MM.1S (cell line): ENCODE results near the gene PRRC1.

Experiments used
- DNase-seq: peaks from one replicate; pipeline ENCODE4 v3.0.0-alpha.2; 2015
- H2AFZ ChIP-seq: fragments of 300-600 bp; sonication (generic); 2 replicates; pipeline ENCODE4 v1.6.0; 2016; ENCODE audit warnings: antibody characterized with exemption, low read length
- H3F3A ChIP-seq: fragments of 300-600 bp; sonication (generic); 2 replicates; pipeline ENCODE4 v1.6.1; 2016; ENCODE audit warnings: mild to moderate bottlenecking, antibody characterized with exemption, low read length, moderate library complexity, mixed read lengths; ENCODE audit not compliant: insufficient read depth
- H3K27ac ChIP-seq: fragments of 300-600 bp; sonication (generic); 2 replicates; pipeline ENCODE4 v1.5.1; 2016; ENCODE audit warnings: mild to moderate bottlenecking, low read length
- H3K27me3 ChIP-seq: fragments of 300-600 bp; sonication (generic); replicated peaks from 2 replicates; pipeline ENCODE4 v1.6.0; 2016; ENCODE audit warnings: low read length; ENCODE audit not compliant: insufficient read depth
- H3K36me3 ChIP-seq: fragments of 300-600 bp; sonication (generic); replicated peaks from 2 replicates; pipeline ENCODE4 v1.6.1; 2016; ENCODE audit warnings: mild to moderate bottlenecking, low read length, mixed read lengths; ENCODE audit not compliant: insufficient read depth
- H3K4me1 ChIP-seq: fragments of 300-600 bp; sonication (generic); 2 replicates; pipeline ENCODE4 v1.6.1; 2016; ENCODE audit warnings: low read length, mixed read lengths
- H3K4me2 ChIP-seq: fragments of 300-600 bp; sonication (generic); 2 replicates; pipeline ENCODE4 v1.6.0; 2016; ENCODE audit warnings: low read depth, low read length
- H3K4me3 ChIP-seq: fragments of 300-600 bp; sonication (generic); 2 replicates; pipeline ENCODE4 v1.5.1; 2016; ENCODE audit warnings: low read length, mixed read lengths
- H3K79me2 ChIP-seq: fragments of 300-600 bp; sonication (generic); 2 replicates; pipeline ENCODE4 v1.6.1; 2016; ENCODE audit warnings: mixed run types, low read length, mixed read lengths
- H3K9ac ChIP-seq: fragments of 300-600 bp; sonication (generic); 2 replicates; pipeline ENCODE4 v1.6.1; 2016; ENCODE audit warnings: low read length, mixed read lengths
- H3K9me2 ChIP-seq: fragments of 300-600 bp; sonication (generic); replicated peaks from 2 replicates; pipeline ENCODE4 v1.6.1; 2016; ENCODE audit warnings: mild to moderate bottlenecking, low read length, mixed read lengths; ENCODE audit not compliant: insufficient read depth
- H3K9me3 ChIP-seq: fragments of 300-600 bp; sonication (generic); replicated peaks from 2 replicates; pipeline ENCODE4 v1.6.1; 2016; ENCODE audit warnings: mild to moderate bottlenecking, low read length, mixed read lengths; ENCODE audit not compliant: insufficient read depth
- H4K20me1 ChIP-seq: fragments of 300-600 bp; sonication (generic); 2 replicates; pipeline ENCODE4 v1.6.1; 2016; ENCODE audit warnings: mild to moderate bottlenecking, low read length, moderate library complexity, mixed read lengths; ENCODE audit not compliant: insufficient read depth
- EZH2 ChIP-seq: fragments of 300-600 bp; sonication (generic); optimal IDR thresholded peaks from 2 replicates; pipeline ENCODE3; 2017; ENCODE audit warnings: low read depth, mild to moderate bottlenecking, antibody characterized with exemption, low read length, mixed read lengths
- EZH2phosphoT487 ChIP-seq: fragments of 300-600 bp; sonication (generic); IDR thresholded peaks from 2 replicates; pipeline ENCODE4 v1.6.1; 2018; ENCODE audit warnings: antibody characterized with exemption, low read length
- TF ChIP-seq, protein P1 (sequence below): fragments of 300-600 bp; sonication (generic); IDR thresholded peaks from 2 replicates; pipeline ENCODE4 v1.5.1; 2016; ENCODE audit warnings: antibody characterized with exemption, low read length, mixed read lengths

Gene PRRC1

DNA sequence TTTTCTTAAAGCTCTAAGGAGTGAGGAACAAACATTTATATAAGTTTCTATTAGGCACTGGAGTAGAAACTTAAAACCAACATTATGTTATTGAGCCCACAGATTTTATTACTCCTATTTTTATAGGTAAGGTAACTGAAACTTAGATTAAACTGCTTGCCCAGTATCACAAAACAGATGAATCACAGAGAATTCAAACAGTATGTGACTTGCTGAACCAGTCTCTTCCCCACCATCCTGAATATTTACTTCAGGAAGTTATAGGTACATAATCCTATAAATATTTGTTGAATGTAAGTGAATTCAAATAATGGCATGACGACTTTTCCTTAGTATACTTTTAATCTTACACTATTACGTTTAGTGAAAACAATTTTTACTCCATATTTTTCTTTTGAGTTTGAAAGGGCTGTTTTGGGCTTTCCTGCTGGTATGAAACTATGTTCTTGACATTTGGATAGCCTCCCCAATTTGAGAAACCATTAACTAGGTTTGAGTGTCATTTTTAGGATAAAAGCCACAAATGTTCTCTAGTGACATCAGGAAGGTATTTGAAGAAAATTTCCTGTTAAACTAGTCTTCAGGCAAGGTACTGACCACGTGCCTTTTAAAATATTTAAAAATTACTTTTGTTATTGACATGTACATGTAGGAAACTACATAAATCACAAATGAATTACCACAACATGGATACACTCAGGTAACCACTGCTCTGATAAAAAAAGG, 39.3 kb downstream of the PRRC1 start:
- Histone ChIP-seq H3K4me1 (peaks cover 45% of the 10 kb centered on the region), H2AFZ (no peak overlapping the region), H4K20me1 (no peaks in the 10 kb centered on the region), H3K79me2 (no peaks in the 10 kb centered on the region), H3K9me3 (no peaks in the 10 kb centered on the region), H3K4me3 (no peak overlapping the region), H3K9me2 (no peaks in the 10 kb centered on the region), H3K9ac (no peak overlapping the region), H3F3A (peaks cover 12% of the 10 kb centered on the region; the same call in 1 of the 2 replicates), H3K27me3 (no peaks in the 10 kb centered on the region), H3K36me3 (no peaks in the 10 kb centered on the region; the same call in 1 of the 2 replicates), H3K4me2 (no peak overlapping the region), H3K27ac (no peak overlapping the region)
- no peak for TF ChIP-seq EZH2phosphoT487
- TF ChIP-seq, protein P1, sequence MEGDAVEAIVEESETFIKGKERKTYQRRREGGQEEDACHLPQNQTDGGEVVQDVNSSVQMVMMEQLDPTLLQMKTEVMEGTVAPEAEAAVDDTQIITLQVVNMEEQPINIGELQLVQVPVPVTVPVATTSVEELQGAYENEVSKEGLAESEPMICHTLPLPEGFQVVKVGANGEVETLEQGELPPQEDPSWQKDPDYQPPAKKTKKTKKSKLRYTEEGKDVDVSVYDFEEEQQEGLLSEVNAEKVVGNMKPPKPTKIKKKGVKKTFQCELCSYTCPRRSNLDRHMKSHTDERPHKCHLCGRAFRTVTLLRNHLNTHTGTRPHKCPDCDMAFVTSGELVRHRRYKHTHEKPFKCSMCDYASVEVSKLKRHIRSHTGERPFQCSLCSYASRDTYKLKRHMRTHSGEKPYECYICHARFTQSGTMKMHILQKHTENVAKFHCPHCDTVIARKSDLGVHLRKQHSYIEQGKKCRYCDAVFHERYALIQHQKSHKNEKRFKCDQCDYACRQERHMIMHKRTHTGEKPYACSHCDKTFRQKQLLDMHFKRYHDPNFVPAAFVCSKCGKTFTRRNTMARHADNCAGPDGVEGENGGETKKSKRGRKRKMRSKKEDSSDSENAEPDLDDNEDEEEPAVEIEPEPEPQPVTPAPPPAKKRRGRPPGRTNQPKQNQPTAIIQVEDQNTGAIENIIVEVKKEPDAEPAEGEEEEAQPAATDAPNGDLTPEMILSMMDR = no peak
- TF ChIP-seq EZH2 = no peak
- no peak for DNase-seq

DNA sequence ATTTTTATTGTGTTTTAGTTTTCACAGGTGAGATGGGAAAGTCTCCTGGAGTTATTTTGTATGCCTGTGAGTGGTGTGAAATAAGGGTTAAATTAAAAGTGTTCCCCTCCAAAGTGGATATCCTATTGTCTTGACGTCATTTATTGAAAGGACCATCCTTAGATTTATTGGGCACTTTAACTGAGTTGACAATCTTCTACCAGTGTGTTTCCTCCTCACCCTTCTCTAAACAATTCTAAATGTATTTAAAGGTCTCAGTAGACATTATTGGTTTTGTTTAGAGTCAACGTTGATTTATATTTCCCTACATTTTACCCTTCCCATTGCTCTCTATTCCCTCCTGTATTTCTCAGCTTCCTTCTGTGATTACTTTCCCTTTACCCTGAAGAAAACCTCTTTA, 40.8 kb downstream of the PRRC1 start:
- H3K4me2 ChIP-seq = no peak overlapping the region
- no peaks in the 10 kb centered on the region for H3K9me3 ChIP-seq
- H3K4me3 ChIP-seq = no peak overlapping the region
- H3K9me2 ChIP-seq = no peaks in the 10 kb centered on the region
- no peak for DNase-seq
- no peak overlapping the region for H2AFZ ChIP-seq
- H3K4me1 ChIP-seq = peaks cover 45% of the 10 kb centered on the region
- no peaks in the 10 kb centered on the region for H3K27me3 ChIP-seq
- H3K36me3 ChIP-seq = no peaks in the 10 kb centered on the region
- no peak for TF ChIP-seq EZH2
- TF ChIP-seq, protein P1 = no peak
- no peak overlapping the region for H3K27ac ChIP-seq
- no peak overlapping the region for H3K9ac ChIP-seq
- H3F3A ChIP-seq = peaks cover 12% of the 10 kb centered on the region; the same call in 1 of the 2 replicates
- no peaks in the 10 kb centered on the region for H4K20me1 ChIP-seq
- H3K79me2 ChIP-seq = no peaks in the 10 kb centered on the region

DNA sequence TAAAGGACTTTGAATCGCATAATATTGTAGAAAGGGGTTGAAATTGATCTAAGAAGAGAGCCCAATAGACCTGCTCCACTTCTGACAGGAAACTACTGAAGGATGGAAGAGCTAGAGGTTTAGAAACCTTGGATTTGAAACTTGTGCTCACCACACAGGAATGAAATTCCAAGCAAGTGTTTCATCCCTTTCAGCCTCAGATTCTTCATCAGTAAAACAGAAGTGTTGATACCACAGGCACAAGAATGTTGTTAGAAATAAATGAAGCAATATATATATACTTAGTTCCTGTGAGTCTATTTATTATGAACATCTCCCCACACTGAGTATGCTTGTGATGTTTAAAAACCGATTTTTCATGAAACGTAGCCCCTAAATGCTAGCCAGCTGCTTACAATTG, 43.8 kb downstream of the PRRC1 start:
- no peak overlapping the region for H3K4me3 ChIP-seq
- no peak for DNase-seq
- H3K9me3 ChIP-seq = no peaks in the 10 kb centered on the region
- H3K4me2 ChIP-seq = no peak overlapping the region
- no peak overlapping the region for H3K27ac ChIP-seq
- 0 out of 2 replicates have a peak, but pooled peaks cover under 1% of the 10 kb centered on the region for H3F3A ChIP-seq
- TF ChIP-seq EZH2phosphoT487 = no peak
- no peak for TF ChIP-seq EZH2
- TF ChIP-seq, protein P1 = no peak
- no peaks in the 10 kb centered on the region for H4K20me1 ChIP-seq
- no peaks in the 10 kb centered on the region for H3K36me3 ChIP-seq
- no peaks in the 10 kb centered on the region for H3K79me2 ChIP-seq
- H2AFZ ChIP-seq = no peak overlapping the region
- H3K9me2 ChIP-seq = no peaks in the 10 kb centered on the region
- no peaks in the 10 kb centered on the region for H3K27me3 ChIP-seq
- peaks cover 29% of the 10 kb centered on the region for H3K4me1 ChIP-seq
- no peak overlapping the region for H3K9ac ChIP-seq
